ENCODE data around the gene KRTAP10-4.

DNA sequence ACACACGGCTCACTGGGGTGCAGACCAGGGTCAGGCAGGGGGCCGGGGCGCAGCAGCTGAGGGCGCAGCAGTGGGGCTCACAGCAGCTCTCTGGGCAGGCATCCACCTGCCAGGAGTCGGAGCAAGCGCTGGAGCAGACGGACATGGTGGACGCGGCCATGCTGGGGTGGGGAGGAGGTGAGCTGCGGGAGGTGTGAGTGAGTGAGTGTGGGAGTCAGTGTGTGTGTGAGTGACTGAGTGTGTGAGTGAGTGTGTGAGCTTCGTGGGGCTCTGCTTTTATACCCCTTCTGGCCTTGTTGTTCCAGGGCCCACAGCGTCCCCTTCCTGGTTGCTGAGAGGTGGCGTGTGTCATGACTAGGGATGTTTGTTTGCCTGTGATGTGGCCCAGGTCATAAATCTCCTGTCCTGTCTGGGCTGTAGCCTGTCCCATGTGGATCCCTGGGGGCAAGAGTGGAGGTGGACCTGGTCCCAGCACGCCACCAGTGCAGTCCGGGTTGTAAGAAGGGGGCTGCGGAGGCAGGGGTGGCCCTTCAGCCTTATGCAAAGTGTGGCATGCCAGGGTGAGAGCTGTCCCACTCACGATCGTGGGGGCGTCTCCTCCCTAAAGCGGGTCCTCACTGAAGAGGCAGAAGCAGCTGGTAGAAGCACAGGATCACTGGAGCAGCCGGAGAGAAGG is 33.4 kb upstream of the KRTAP10-4 start, which contains the start of gene KRTAP10-1:
- TF ChIP-seq GATA2 (IDR thresholded peaks at IDR 0.05; ENCODE audit: low read depth, low read length) (no peak), GATA3 (IDR thresholded peaks at IDR 0.05; ENCODE audit: low read depth, low read length) (no peak)

Data from SH-SY5Y (cell line).